K562 (cell line): ENCODE results near the gene LNX2. TPM values are rescaled to one million over a fixed set of nuclear protein-coding genes. Genes with fewer than 3 reads are reported as not detected.
A peak's percentile ranks its signal among the peaks of the same experiment; 100 is the strongest.

Experiments
- CC2D1A ChIP-seq: fragments of 450-650 bp; IDR thresholded peaks from 2 replicates; pipeline ENCODE4 v1.6.1; 2017; ENCODE audit warnings: mild to moderate bottlenecking
- CEBPG ChIP-seq, 3 experiments: fragments of 200-800 bp in 1 of 3; sonication (Bioruptor generic) in 1 of 3; sonication (generic) in 1 of 3; formaldehyde crosslinking in 1 of 3; IDR thresholded peaks in 2 of 3; conservative IDR thresholded peaks in 1 of 3; 2 replicates each; pipeline versions ENCODE4 v1.6.1 to v1.8.0; 2016 to 2022; ENCODE audit warnings: missing compliant biosample characterization in 2 of 3, missing genetic modification characterization in 2 of 3, mild to moderate bottlenecking in 1 of 3, missing genetic modification reagents in 1 of 3
- DIDO1 ChIP-seq: fragments of 450-650 bp; IDR thresholded peaks from 2 replicates; pipeline ENCODE4 v1.6.1; 2016; ENCODE audit warnings: low read depth, missing biosample characterization, missing genetic modification characterization
- DPF2 ChIP-seq: fragments of 450-650 bp; IDR thresholded peaks from 2 replicates; pipeline ENCODE4 v1.6.1; 2016
- FOSL1 ChIP-seq: fragments of 200-800 bp; sonication (Bioruptor generic); conservative IDR thresholded peaks from 2 replicates; pipeline ENCODE4 v1.6.1; 2016; ENCODE audit warnings: missing genetic modification characterization, missing compliant biosample characterization
- HDAC3 ChIP-seq: fragments of 450-650 bp; IDR thresholded peaks from 2 replicates; pipeline ENCODE4 v1.6.1; 2018; ENCODE audit warnings: borderline replicate concordance, mild to moderate bottlenecking, moderate library complexity; ENCODE audit not compliant: partially characterized antibody
- HMG20B ChIP-seq: fragments of 250-450 bp; sonication (Bioruptor Pico); IDR thresholded peaks from 2 replicates; pipeline ENCODE4 v1.5.0; 2021; ENCODE audit warnings: mild to moderate bottlenecking
- KAT7 ChIP-seq: sonication (generic); formaldehyde crosslinking; IDR thresholded peaks from 2 replicates; pipeline ENCODE4 v1.8.0; 2022; ENCODE audit warnings: missing genetic modification reagents, mild to moderate bottlenecking, borderline replicate concordance
- LCOR ChIP-seq: sonication (generic); formaldehyde crosslinking; IDR thresholded peaks from 2 replicates; pipeline ENCODE4 v1.8.0; 2022; ENCODE audit warnings: mild to moderate bottlenecking, missing genetic modification reagents
- LEF1 ChIP-seq: fragments of 450-650 bp; IDR thresholded peaks from 2 replicates; pipeline ENCODE4 v1.6.1; 2016; ENCODE audit warnings: mild to moderate bottlenecking
- MAZ ChIP-seq, 2 experiments: fragments of 450-650 bp in 1 of 2; sonication (generic) in 1 of 2; formaldehyde crosslinking; IDR thresholded peaks in 1 of 2; conservative IDR thresholded peaks in 1 of 2; 2 replicates each; pipeline versions ENCODE4 v1.4.0 to v1.5.0; 2020; ENCODE audit warnings: mild to moderate bottlenecking in 1 of 2, missing genetic modification reagents in 1 of 2
- MED1 ChIP-seq: sonication (generic); formaldehyde crosslinking; IDR thresholded peaks from 2 replicates; pipeline ENCODE4 v1.8.1; 2023; ENCODE audit warnings: missing genetic modification reagents, borderline replicate concordance
- NFE2L1 ChIP-seq: fragments of 450-650 bp; IDR thresholded peaks from 2 replicates; pipeline ENCODE4 v1.6.1; 2016; ENCODE audit warnings: missing genetic modification characterization, low read depth, mild to moderate bottlenecking, missing compliant biosample characterization, moderate library complexity, borderline replicate concordance
- RFX7 ChIP-seq: fragments of 250-450 bp; sonication (Bioruptor Pico); IDR thresholded peaks from 2 replicates; pipeline ENCODE4 v1.5.1; 2021; ENCODE audit warnings: mild to moderate bottlenecking
- TFAM ChIP-seq: fragments of 250-450 bp; sonication (Bioruptor Pico); conservative IDR thresholded peaks from 2 replicates; pipeline ENCODE4 v1.5.0; 2021; ENCODE audit warnings: mild to moderate bottlenecking, moderate library complexity
- ZNF12 ChIP-seq: sonication (generic); formaldehyde crosslinking; IDR thresholded peaks from 2 replicates; pipeline ENCODE4 v1.4.0; 2020; ENCODE audit warnings: mild to moderate bottlenecking, missing genetic modification reagents
- ZNF143 ChIP-seq: sonication (generic); formaldehyde crosslinking; IDR thresholded peaks from 2 replicates; pipeline ENCODE4 v1.9.0; 2022; ENCODE audit warnings: mild to moderate bottlenecking, missing genetic modification reagents
- ZNF274 ChIP-seq: IDR thresholded peaks from 2 replicates; pipeline ENCODE4 v1.6.1; 2011; ENCODE audit warnings: low read depth, mild to moderate bottlenecking, low read length, moderate library complexity, borderline replicate concordance
- ZNF445 ChIP-seq: fragments of 250-450 bp; sonication (Bioruptor Pico); IDR thresholded peaks from 2 replicates; pipeline ENCODE4 v1.4.0; 2020; ENCODE audit warnings: low read depth, mild to moderate bottlenecking, moderate library complexity
- ZNF511 ChIP-seq: sonication (generic); formaldehyde crosslinking; IDR thresholded peaks from 2 replicates; pipeline ENCODE4 v1.8.0; 2022; ENCODE audit warnings: mild to moderate bottlenecking, missing genetic modification reagents
- ZNF586 ChIP-seq: fragments of 450-650 bp; formaldehyde crosslinking; conservative IDR thresholded peaks from 2 replicates; pipeline ENCODE4 v1.4.0; 2020; ENCODE audit warnings: mild to moderate bottlenecking, moderate library complexity
- polyA plus RNA-seq, 8 experiments: library from polyadenylated mRNA; depleted of rRNA in 4 of 8; stranded (reverse) in 5 of 8; unstranded in 3 of 8; fragments of >200 nt; fragmentation: Nextera tagmentation in 2 of 8; fragmentation: Illumina TruSeq in 1 of 8; extraction: Ambion mirVana in 2 of 8; extraction: Trizol in 1 of 8; gene quantifications; 2 replicates each; pipeline versions ENCODE4 v1.2.1 to v1.2.3, GENCODE V29; 2011 to 2014; ENCODE audit warnings: inconsistent platforms in 1 of 8, missing spikeins in 1 of 8
- total RNA-seq, 7 experiments: library from RNA; depleted of rRNA in 6 of 7; stranded (reverse); fragments of >200 nt in 6 of 7; fragmentation: Illumina TruSeq in 2 of 7; extraction: Trizol in 2 of 7; gene quantifications; 2 replicates each; pipeline versions ENCODE4 v1.2.1 to v1.2.3, GENCODE V29; 2011 to 2021; ENCODE audit warnings: low replicate concordance in 1 of 7
- TF ChIP-seq, protein P1 (sequence below): fragments of 250-450 bp; sonication (Bioruptor Pico); IDR thresholded peaks from 2 replicates; pipeline ENCODE4 v1.8.0; 2021; ENCODE audit warnings: mild to moderate bottlenecking, moderate library complexity
- TF ChIP-seq, protein P2 (sequence below), 2 experiments: fragments of 200-800 bp in 1 of 2; sonication (Bioruptor generic) in 1 of 2; sonication (generic) in 1 of 2; formaldehyde crosslinking in 1 of 2; IDR thresholded peaks in 1 of 2; conservative IDR thresholded peaks in 1 of 2; 2 replicates each; pipeline versions ENCODE4 v1.5.0 to v1.6.1; 2016 to 2020; ENCODE audit warnings: missing compliant biosample characterization in 1 of 2, missing genetic modification characterization in 1 of 2, missing genetic modification reagents in 1 of 2
- TF ChIP-seq, protein P3 (sequence below): sonication (generic); formaldehyde crosslinking; IDR thresholded peaks from 2 replicates; pipeline ENCODE4 v1.8.0; 2022; ENCODE audit warnings: missing genetic modification reagents, mild to moderate bottlenecking, borderline replicate concordance

Gene LNX2
- total and polyA plus RNA-seq, 9 of the 15 experiments (the other 6 are each of a cell fraction or from before 2014, with no cell fraction given), result 1.5 to 5.5 (median 4.0) TPM

DNA sequence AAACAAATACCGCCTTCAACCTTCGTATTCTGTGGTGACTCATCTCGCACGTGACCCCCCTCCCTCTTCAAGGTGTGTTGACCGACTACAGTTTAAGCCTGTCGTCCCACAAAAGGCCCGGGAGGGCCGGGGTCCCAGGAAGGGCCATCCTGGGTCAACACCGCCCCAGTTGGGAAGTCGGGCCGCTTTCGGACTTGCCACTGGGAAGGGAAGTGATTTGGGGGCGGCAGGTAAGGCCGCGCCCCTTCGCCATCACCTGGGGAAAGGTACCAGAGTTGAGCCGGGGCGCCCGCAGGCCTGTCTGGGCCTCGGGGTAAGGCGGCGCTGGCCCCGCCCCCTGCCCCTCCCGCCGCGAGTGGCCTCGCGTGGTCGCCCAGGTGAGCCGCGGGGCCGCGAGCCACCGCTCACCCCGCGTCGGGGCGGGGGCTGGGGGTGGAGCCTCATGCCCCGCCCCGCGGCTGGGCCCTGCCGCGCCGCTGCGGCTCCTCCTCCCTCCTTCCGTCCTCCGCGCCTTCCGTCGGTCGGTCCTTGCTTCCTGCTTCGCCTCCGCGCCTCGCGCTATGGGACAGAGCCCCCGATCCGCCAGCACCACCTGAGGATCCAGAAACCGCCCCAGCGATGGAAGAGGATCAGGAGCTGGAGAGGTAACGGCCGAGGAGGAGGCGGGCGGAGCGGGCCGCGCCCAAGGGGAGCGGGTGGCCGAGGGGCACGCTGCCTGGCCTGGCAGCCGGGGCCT lies 1.2 kb upstream of the LNX2 start, which contains the start of gene POLR1D (continued):
- TF ChIP-seq LCOR, result no peak; the same call in 1 of the 2 replicates
- no peak for TF ChIP-seq NFE2L1
- TF ChIP-seq, protein P1, sequence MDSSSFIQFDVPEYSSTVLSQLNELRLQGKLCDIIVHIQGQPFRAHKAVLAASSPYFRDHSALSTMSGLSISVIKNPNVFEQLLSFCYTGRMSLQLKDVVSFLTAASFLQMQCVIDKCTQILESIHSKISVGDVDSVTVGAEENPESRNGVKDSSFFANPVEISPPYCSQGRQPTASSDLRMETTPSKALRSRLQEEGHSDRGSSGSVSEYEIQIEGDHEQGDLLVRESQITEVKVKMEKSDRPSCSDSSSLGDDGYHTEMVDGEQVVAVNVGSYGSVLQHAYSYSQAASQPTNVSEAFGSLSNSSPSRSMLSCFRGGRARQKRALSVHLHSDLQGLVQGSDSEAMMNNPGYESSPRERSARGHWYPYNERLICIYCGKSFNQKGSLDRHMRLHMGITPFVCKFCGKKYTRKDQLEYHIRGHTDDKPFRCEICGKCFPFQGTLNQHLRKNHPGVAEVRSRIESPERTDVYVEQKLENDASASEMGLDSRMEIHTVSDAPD (CRISPR knock-in tag), result no peak
- no peak; the same call in 1 of the 2 replicates for TF ChIP-seq ZNF511 (CRISPR knock-in tag)
- TF ChIP-seq MED1 (CRISPR knock-in tag), result no peak
- no peak for TF ChIP-seq HMG20B (CRISPR knock-in tag)
- peak; percentile 92 for TF ChIP-seq FOSL1 (tag)
- peak in 1 of 2 experiments; percentile 64; a peak in 2 of 4 replicates for TF ChIP-seq MAZ (CRISPR knock-in tag; conservative IDR thresholded peaks at IDR 0.05 in 1 of 2, IDR thresholded peaks at IDR 0.05 in 1 of 2)
- TF ChIP-seq DPF2, result no peak
- no peak for TF ChIP-seq CEBPG (CRISPR knock-in tag; IDR thresholded peaks at IDR 0.05)
- no peak for TF ChIP-seq CEBPG (tag; conservative IDR thresholded peaks at IDR 0.05 in 1 of 2, IDR thresholded peaks at IDR 0.05 in 1 of 2)
- TF ChIP-seq, protein P2, sequence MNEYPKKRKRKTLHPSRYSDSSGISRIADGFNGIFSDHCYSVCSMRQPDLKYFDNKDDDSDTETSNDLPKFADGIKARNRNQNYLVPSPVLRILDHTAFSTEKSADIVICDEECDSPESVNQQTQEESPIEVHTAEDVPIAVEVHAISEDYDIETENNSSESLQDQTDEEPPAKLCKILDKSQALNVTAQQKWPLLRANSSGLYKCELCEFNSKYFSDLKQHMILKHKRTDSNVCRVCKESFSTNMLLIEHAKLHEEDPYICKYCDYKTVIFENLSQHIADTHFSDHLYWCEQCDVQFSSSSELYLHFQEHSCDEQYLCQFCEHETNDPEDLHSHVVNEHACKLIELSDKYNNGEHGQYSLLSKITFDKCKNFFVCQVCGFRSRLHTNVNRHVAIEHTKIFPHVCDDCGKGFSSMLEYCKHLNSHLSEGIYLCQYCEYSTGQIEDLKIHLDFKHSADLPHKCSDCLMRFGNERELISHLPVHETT (CRISPR knock-in tag; conservative IDR thresholded peaks at IDR 0.05 in 1 of 2, IDR thresholded peaks at IDR 0.05 in 1 of 2), result no peak
- TF ChIP-seq TFAM (CRISPR knock-in tag), result no peak
- TF ChIP-seq, protein P3, sequence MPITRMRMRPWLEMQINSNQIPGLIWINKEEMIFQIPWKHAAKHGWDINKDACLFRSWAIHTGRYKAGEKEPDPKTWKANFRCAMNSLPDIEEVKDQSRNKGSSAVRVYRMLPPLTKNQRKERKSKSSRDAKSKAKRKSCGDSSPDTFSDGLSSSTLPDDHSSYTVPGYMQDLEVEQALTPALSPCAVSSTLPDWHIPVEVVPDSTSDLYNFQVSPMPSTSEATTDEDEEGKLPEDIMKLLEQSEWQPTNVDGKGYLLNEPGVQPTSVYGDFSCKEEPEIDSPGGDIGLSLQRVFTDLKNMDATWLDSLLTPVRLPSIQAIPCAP (CRISPR knock-in tag), result no peak
- TF ChIP-seq ZNF586 (CRISPR knock-in tag), result no peak
- no peak for TF ChIP-seq KAT7
- no peak for TF ChIP-seq ZNF445 (CRISPR knock-in tag)
- no peak for TF ChIP-seq RFX7 (CRISPR knock-in tag)
- no peak for TF ChIP-seq DIDO1 (tag)
- no peak for TF ChIP-seq ZNF143 (CRISPR knock-in tag)
- TF ChIP-seq ZNF12, result no peak
- no peak for TF ChIP-seq CC2D1A
- TF ChIP-seq LEF1, result 0 out of 2 replicates have a peak, but pooled peaks have one; percentile 13
- no peak for TF ChIP-seq ZNF274
- no peak for TF ChIP-seq HDAC3
